Fibroblast of lung (primary cell): ENCODE results near the gene ZNF862.

Source experiments
- CTCF ChIP-seq, 2 donors: IDR thresholded peaks in 1 of 2; conservative IDR thresholded peaks in 1 of 2; 1 replicate in 1 of 2; 2 replicates in 1 of 2; pipeline ENCODE4 v1.5.1; 2011 to 2012; ENCODE audit warnings: low read length in 2 of 2, control low read depth in 1 of 2, inconsistent platforms in 1 of 2, low read depth in 1 of 2, mild to moderate bottlenecking in 1 of 2
- EZH2 ChIP-seq: IDR thresholded peaks from 2 replicates; pipeline ENCODE4 v1.5.1; 2012; ENCODE audit warnings: low read length, control low read depth, mild to moderate bottlenecking; ENCODE audit errors: missing control alignments

GRCh38 chr7:149869291-149869650 is 31.1 kb downstream of the ZNF862 start:
- TF ChIP-seq CTCF (conservative IDR thresholded peaks at IDR 0.05 in 1 of 2, IDR thresholded peaks at IDR 0.05 in 1 of 2; ENCODE audit: low read depth in 1 of 2, low read length in 2 of 2) (no peak), EZH2 (no peak)
